Loucy (cell line): ENCODE results near the gene HTR2C.

ENCODE experiments used
- CTCF ChIP-seq: fragments of 200-600 bp; sonication (generic); conservative IDR thresholded peaks from 2 replicates; pipeline ENCODE4 v1.5.1; 2014; ENCODE audit warnings: mild to moderate bottlenecking, antibody characterized with exemption, low read length
- EZH2phosphoT487 ChIP-seq: fragments of 200-600 bp; IDR thresholded peaks from 2 replicates; pipeline ENCODE4 v1.6.1; 2018; ENCODE audit warnings: antibody characterized with exemption, mild to moderate bottlenecking, moderate library complexity, borderline replicate concordance

GRCh38 chrX:114787061-114787460, 203.2 kb downstream of the HTR2C start:
- TF ChIP-seq CTCF (no peak), EZH2phosphoT487 (no peak)
